Nephron (organoid): Measurements from ENCODE around the gene MFSD12.

ENCODE experiments used
- H3K27ac Mint-ChIP-seq, 3 experiments: 2 replicates each; pipeline ENCODE4 v1.8.0; 2020; ENCODE audit warnings: mixed read lengths in 3 of 3, mild to moderate bottlenecking in 2 of 3, moderate library complexity in 1 of 3
- H3K27me3 Mint-ChIP-seq: 2 replicates; pipeline ENCODE4 v1.8.0; 2021; ENCODE audit warnings: low read depth, mild to moderate bottlenecking, moderate library complexity, mixed read lengths
- H3K36me3 Mint-ChIP-seq: 2 replicates; pipeline ENCODE4 v1.8.0; 2020; ENCODE audit warnings: low read depth, mixed read lengths
- H3K4me1 Mint-ChIP-seq: 2 replicates; pipeline ENCODE4 v1.8.0; 2020; ENCODE audit warnings: mixed read lengths
- H3K4me3 Mint-ChIP-seq, 3 experiments: 2 replicates each; pipeline ENCODE4 v1.8.0; 2020; ENCODE audit warnings: mild to moderate bottlenecking in 3 of 3, mixed read lengths in 3 of 3, moderate library complexity in 2 of 3
- H3K9me3 Mint-ChIP-seq: 2 replicates; pipeline ENCODE4 v1.8.0; 2020; ENCODE audit warnings: mixed read lengths
- TF ChIP-seq, protein P1 (sequence below), 3 experiments: fragments of 200-600 bp; sonication (generic); IDR thresholded peaks; one replicate each; pipeline ENCODE4 v1.5.0; 2021; ENCODE audit warnings: antibody characterized with exemption in 3 of 3; ENCODE audit not compliant: unreplicated experiment in 3 of 3

The MFSD12 gene

DNA sequence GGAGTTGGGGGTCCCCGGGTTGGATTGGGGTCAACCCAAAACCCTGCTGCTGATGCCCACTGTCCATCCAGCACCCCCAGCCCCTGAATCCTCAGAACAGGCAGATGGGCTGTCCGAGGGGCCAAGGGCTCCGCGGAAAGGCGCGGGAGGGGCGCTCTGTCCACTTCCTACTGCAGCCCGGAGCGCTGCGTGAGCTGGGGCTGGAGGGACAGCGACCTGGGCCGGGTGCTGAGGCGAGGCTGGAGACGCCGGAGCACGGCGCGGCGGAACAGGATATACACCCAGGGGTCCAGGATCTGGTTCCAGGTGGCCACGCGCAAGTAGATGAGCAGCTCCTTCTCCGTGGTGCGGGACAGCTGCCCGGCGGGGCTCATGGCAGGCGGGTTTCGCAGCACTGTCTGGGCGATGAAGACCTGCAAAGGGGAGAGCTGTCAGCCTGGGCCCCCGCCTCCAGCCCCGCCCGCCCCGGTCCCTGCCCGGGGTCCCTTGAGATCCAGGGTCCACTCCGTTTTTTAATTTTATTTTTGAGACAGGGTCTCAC is 38.2 kb upstream of the MFSD12 start:
- TF ChIP-seq, protein P1, sequence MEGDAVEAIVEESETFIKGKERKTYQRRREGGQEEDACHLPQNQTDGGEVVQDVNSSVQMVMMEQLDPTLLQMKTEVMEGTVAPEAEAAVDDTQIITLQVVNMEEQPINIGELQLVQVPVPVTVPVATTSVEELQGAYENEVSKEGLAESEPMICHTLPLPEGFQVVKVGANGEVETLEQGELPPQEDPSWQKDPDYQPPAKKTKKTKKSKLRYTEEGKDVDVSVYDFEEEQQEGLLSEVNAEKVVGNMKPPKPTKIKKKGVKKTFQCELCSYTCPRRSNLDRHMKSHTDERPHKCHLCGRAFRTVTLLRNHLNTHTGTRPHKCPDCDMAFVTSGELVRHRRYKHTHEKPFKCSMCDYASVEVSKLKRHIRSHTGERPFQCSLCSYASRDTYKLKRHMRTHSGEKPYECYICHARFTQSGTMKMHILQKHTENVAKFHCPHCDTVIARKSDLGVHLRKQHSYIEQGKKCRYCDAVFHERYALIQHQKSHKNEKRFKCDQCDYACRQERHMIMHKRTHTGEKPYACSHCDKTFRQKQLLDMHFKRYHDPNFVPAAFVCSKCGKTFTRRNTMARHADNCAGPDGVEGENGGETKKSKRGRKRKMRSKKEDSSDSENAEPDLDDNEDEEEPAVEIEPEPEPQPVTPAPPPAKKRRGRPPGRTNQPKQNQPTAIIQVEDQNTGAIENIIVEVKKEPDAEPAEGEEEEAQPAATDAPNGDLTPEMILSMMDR (IDR thresholded peaks at IDR 0.05; ENCODE audit: unreplicated experiment in 3 of 3) = no peak
- H3K9me3 Mint-ChIP-seq = no peaks in the 10 kb centered on the region
- no peaks in the 10 kb centered on the region for H3K4me1 Mint-ChIP-seq
- H3K27ac Mint-ChIP-seq = no peak overlapping the region
- no peak overlapping the region for H3K4me3 Mint-ChIP-seq
- no peaks in the 10 kb centered on the region for H3K36me3 Mint-ChIP-seq
- H3K27me3 Mint-ChIP-seq = peaks cover 32% of the 10 kb centered on the region

DNA sequence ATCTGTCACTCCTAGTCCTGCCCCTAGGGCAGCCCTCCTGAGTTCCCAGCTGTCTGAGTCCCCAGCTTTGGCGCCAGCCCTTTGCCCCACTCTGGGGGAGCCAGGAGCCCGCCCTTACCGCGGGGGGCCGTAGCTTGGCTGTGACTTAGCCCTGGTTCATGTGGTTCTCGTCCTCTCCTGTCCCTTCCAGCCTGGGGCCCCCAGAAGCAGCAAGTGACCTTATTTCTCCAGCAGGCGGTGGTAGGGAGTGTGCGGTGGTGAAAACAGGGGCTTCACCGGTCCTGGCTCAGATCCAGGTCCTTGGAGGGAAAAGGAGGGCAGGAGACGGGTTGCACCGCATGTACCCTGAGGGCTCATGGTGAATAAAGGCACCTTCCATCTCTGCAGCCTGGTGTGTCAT is 35.8 kb upstream of the MFSD12 start:
- Mint-ChIP-seq H3K4me3 (no peak overlapping the region), H3K4me1 (no peaks in the 10 kb centered on the region), H3K27ac (no peak overlapping the region), H3K27me3 (peaks cover 41% of the 10 kb centered on the region), H3K9me3 (peaks cover 4% of the 10 kb centered on the region), H3K36me3 (no peaks in the 10 kb centered on the region)
- TF ChIP-seq, protein P1 (IDR thresholded peaks at IDR 0.05; ENCODE audit: unreplicated experiment in 3 of 3) = no peak

DNA sequence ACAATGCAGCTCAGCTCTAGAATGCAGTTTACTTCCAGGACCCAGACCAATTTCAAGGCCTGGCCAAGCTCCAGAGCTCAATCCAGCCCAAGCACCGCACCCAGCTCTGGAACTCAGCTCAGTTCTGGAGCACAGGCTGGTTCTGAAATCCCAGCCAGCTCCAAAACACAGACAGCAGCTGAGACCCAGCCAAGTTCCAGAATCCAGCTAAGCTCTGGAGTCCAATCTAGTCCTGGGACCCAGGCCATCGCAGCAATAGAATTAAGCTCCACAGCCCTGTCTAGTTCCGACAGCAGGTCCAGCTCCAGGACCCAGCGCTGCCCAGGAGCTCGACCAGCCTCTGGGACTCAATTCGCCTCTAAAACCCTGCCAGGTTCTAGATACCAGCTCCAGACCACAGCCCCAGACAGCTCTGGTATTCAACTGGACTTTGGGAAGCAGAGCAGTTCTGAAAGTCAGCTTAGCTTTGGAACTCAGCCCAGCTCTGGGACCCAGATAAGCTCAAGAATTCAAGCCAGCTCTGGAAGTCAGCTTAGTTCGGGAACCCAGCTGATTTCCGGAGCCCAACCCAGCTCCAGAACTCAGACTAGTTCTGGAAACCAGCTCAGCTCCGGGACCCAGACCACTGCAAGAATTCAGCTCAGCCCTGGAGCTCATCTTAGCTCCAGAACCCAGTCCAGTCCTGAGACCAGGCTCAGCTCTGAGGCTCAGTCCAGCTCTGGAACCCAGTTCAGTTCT is 34.7 kb upstream of the MFSD12 start:
- Mint-ChIP-seq H3K4me3 (no peak overlapping the region), H3K9me3 (peaks cover 4% of the 10 kb centered on the region), H3K4me1 (no peaks in the 10 kb centered on the region), H3K27ac (no peak overlapping the region), H3K36me3 (no peaks in the 10 kb centered on the region), H3K27me3 (peaks cover 46% of the 10 kb centered on the region)
- TF ChIP-seq, protein P1 (IDR thresholded peaks at IDR 0.05; ENCODE audit: unreplicated experiment in 3 of 3) = no peak

DNA sequence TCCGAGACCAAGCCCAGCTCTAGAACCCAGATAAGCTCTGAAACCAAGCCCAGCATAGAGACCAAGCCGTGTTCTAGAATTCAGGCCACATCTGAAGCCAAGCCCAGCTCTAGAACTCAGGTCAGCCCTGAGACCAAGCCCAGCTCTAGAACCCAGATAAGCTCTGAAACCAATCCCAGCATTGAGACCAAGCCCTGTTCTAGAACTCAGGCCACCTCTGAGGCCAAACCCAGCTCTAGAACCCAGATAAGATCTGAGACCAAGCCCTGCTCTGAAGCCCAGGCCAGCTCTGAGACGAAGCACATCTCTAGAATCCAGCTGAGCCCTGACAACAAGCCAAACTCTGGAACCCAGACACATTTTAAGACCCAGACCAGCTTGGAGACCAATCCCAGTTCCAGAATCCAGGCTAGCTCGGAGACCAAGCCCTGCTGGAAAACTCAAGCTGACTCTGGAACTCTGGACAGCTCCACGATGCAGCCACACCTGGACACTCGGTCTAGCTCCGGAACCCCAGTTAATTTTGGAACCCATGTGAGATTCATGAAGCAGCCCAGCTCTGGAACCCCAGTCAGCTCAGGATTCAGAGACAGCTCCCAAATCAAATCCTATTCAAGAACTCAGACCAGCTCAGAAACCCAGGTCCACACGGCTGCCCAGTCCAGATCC is 33.7 kb upstream of the MFSD12 start:
- H3K27ac Mint-ChIP-seq = no peak overlapping the region
- no peaks in the 10 kb centered on the region for H3K36me3 Mint-ChIP-seq
- H3K27me3 Mint-ChIP-seq = peaks cover 55% of the 10 kb centered on the region
- TF ChIP-seq, protein P1 (IDR thresholded peaks at IDR 0.05; ENCODE audit: unreplicated experiment in 3 of 3) = no peak
- H3K4me3 Mint-ChIP-seq = no peak overlapping the region
- peaks cover 4% of the 10 kb centered on the region for H3K9me3 Mint-ChIP-seq
- H3K4me1 Mint-ChIP-seq = no peaks in the 10 kb centered on the region

DNA sequence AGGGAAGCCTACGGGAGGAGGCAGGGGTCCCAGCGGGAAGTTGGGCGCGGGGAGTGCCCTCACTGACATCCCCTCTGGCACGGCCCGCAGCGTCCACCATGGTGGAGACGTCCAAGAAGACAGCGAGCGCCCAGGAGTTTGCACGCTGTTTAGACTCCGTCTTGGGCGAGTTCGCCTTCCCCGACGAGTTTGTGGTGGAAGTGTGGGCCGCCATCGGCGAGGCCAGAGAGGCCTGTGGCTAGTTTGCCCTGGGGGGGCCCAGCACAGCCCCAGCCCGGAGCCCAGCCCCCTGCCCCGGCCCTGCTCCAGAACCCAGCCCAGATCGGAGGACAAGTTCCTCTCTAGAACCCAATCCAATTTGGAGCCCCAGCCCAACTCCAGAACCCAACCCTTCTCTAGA is 32.6 kb upstream of the MFSD12 start:
- Mint-ChIP-seq H3K9me3 (peaks cover 4% of the 10 kb centered on the region), H3K36me3 (no peaks in the 10 kb centered on the region), H3K27ac (no peak overlapping the region), H3K4me1 (no peaks in the 10 kb centered on the region), H3K27me3 (peaks cover 61% of the 10 kb centered on the region), H3K4me3 (no peak overlapping the region)
- TF ChIP-seq, protein P1 (IDR thresholded peaks at IDR 0.05; ENCODE audit: unreplicated experiment in 3 of 3) = no peak
